ENCODE measurements around the gene FGFR4.

FGFR4 gene

DNA sequence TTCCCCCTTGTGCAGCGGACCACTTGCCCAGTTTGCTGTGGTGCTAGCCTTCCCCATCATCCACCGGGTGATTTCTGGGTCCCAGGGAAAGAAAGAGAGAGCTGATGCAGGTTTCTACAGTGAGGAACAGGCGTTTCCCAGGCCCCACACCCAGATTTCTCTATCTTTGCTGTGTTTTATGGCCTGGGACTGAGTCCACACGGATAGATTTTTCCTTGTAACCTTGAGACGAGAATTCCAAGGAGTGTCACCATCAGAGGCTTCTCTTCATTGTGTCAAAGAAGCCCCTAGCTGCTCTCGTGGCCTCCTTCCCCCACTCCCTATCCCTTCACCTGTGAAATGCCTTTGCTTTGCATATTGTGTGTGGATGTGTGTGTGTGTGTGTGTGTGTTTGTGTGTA, 21.2 kb upstream of the FGFR4 start:
- Histone ChIP-seq H3K4me1 (ENCODE audit: control insufficient read depth, insufficient read depth, low read length) (no peaks in the 10 kb centered on the region), H3K36me3 (ENCODE audit: control insufficient read depth, insufficient read depth, low read length) (peaks cover 44% of the 10 kb centered on the region), H3K27ac (ENCODE audit: low read depth, low read length) (no peak overlapping the region), H3K27me3 (ENCODE audit: control insufficient read depth, insufficient read depth, low read length) (no peaks in the 10 kb centered on the region), H3K9me3 (ENCODE audit: control insufficient read depth, insufficient read depth, low read depth, low read length) (no peaks in the 10 kb centered on the region), H3K9ac (ENCODE audit: low read length) (peak overlapping the region; percentile 42), H3K4me3 (ENCODE audit: low read depth, low read length) (no peak overlapping the region)

DNA sequence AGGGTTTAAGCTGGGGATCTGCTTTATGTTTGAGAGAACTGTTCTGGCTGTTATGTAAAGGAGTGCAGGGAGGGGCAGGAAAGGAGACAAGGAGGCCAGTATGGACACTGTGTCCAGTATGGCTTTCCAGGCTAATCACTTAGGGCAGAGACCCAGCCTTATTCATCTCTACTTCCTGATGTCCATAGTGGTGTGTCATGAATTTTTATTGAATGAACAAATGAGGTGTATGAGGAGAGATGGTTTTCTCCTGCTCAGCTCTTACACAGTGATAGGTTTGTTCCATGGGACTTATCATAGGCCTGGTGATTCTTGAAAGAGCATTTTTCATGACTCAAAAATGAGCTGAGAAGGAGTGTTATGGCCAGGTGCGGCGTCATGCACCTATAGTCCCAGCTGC, 20.5 kb upstream of the FGFR4 start:
- Histone ChIP-seq H3K4me1 (ENCODE audit: control insufficient read depth, insufficient read depth, low read length) (no peaks in the 10 kb centered on the region), H3K36me3 (ENCODE audit: control insufficient read depth, insufficient read depth, low read length) (peaks cover 44% of the 10 kb centered on the region), H3K9ac (ENCODE audit: low read length) (no peak overlapping the region), H3K4me3 (ENCODE audit: low read depth, low read length) (no peak overlapping the region), H3K9me3 (ENCODE audit: control insufficient read depth, insufficient read depth, low read depth, low read length) (no peaks in the 10 kb centered on the region), H3K27ac (ENCODE audit: low read depth, low read length) (no peak overlapping the region), H3K27me3 (ENCODE audit: control insufficient read depth, insufficient read depth, low read length) (no peaks in the 10 kb centered on the region)

DNA sequence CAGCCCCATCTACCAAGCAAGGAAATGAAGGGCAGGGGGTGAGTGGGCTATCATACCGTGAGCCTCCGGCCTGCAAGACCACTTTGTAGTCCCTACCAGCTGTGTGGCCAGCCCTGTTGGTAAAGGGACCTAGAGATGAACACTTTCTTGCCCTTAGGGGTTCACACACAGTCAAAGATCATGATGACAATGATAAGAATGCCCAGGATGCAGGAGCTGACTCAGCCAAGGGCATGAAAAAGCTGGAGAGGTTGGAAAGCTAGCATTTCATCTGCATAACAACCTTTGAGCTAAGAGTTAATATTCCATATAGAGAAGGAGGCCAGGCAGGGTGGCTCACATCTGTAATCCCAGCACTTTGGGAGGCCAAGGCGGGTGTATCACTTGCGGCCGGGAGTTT, 19.2 kb upstream of the FGFR4 start:
- Histone ChIP-seq H3K9ac (ENCODE audit: low read length) (no peak overlapping the region), H3K27me3 (ENCODE audit: control insufficient read depth, insufficient read depth, low read length) (no peaks in the 10 kb centered on the region), H3K36me3 (ENCODE audit: control insufficient read depth, insufficient read depth, low read length) (peaks cover 33% of the 10 kb centered on the region), H3K27ac (ENCODE audit: low read depth, low read length) (no peak overlapping the region), H3K9me3 (ENCODE audit: control insufficient read depth, insufficient read depth, low read depth, low read length) (no peaks in the 10 kb centered on the region), H3K4me3 (ENCODE audit: low read depth, low read length) (no peak overlapping the region), H3K4me1 (ENCODE audit: control insufficient read depth, insufficient read depth, low read length) (peaks cover 3% of the 10 kb centered on the region; the same call in 1 of the 2 replicates)

DNA sequence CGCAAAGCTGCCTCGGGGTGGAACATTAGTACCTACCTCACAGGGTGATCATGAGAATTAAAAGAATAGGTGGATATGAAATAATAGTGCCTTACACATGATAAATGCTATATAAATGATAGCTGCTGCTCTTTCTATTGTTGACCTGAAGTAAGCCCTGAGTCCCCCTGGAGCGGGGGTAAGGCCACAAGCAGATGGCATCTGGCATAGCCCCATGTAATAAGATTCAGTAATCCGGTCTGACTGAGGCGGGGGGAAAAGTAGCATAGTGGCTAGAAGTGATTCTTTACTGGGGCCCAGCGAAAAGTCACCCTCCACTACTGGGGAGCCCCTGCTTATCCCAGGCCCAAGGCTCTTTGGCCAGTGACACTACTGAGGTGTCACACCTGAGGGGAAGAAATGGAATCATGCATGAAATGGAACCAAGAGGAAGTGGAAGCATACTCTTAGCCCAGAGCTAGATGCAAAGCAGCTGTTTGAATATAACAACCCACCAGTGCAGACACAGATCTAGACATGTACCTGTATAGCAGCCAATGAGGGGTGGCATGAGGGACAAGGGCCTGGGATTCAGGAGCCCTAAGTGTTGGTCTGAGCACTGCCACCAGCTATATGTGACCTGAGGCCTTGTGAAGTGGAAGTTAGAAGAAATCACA, 16.1 kb upstream of the FGFR4 start:
- no peak overlapping the region for H3K27ac ChIP-seq (ENCODE audit: low read depth, low read length)
- H3K36me3 ChIP-seq (ENCODE audit: control insufficient read depth, insufficient read depth, low read length), result peaks cover 5% of the 10 kb centered on the region
- no peaks in the 10 kb centered on the region for H3K9me3 ChIP-seq (ENCODE audit: control insufficient read depth, insufficient read depth, low read depth, low read length)
- H3K27me3 ChIP-seq (ENCODE audit: control insufficient read depth, insufficient read depth, low read length), result no peaks in the 10 kb centered on the region
- H3K4me3 ChIP-seq (ENCODE audit: low read depth, low read length), result no peak overlapping the region
- H3K4me1 ChIP-seq (ENCODE audit: control insufficient read depth, insufficient read depth, low read length), result peaks cover 3% of the 10 kb centered on the region; the same call in 1 of the 2 replicates
- no peak overlapping the region for H3K9ac ChIP-seq (ENCODE audit: low read length)

DNA sequence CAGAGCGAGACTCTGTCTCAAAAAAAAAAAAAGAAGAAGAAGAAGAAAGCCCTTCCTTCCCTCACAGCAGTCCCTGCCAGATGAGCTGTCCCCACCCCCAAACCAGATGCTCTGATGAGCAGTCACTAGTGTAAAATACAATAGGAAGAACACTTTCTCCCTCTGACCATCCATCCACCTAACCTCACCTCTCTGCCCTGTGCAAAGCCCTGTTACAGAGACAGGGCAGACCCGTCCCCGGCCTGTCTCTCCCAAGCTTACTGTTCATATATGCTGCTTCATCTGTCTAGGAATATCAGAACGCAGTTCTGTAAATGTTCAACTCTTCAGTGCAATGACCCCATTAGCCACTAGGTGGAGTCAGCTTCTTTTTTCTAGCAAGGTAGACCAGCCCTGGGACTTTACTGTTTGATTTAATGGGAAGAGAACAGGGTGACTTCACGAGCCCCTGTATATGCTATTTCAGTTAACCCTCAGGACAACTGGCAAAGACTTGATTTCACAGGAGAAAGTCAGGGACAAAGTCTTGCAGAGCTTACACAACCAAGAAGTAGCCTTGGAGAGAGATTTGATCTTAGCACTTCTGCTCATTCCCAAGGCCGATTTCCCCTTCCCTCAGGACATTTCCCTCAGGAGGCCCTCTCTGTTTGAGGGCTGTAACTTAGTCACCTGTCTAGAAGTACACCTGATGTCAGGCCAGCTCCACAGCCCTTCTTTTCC, 14.9 kb upstream of the FGFR4 start:
- H3K9me3 ChIP-seq (ENCODE audit: control insufficient read depth, insufficient read depth, low read depth, low read length), result no peaks in the 10 kb centered on the region
- H3K27me3 ChIP-seq (ENCODE audit: control insufficient read depth, insufficient read depth, low read length), result no peaks in the 10 kb centered on the region
- H3K4me1 ChIP-seq (ENCODE audit: control insufficient read depth, insufficient read depth, low read length), result peaks cover 3% of the 10 kb centered on the region; the same call in 1 of the 2 replicates
- H3K36me3 ChIP-seq (ENCODE audit: control insufficient read depth, insufficient read depth, low read length), result no peaks in the 10 kb centered on the region
- H3K27ac ChIP-seq (ENCODE audit: low read depth, low read length), result no peak overlapping the region
- H3K9ac ChIP-seq (ENCODE audit: low read length), result no peak overlapping the region
- peak overlapping the region; percentile 27; the same call in 1 of the 2 replicates for H3K4me3 ChIP-seq (ENCODE audit: low read depth, low read length)

DNA sequence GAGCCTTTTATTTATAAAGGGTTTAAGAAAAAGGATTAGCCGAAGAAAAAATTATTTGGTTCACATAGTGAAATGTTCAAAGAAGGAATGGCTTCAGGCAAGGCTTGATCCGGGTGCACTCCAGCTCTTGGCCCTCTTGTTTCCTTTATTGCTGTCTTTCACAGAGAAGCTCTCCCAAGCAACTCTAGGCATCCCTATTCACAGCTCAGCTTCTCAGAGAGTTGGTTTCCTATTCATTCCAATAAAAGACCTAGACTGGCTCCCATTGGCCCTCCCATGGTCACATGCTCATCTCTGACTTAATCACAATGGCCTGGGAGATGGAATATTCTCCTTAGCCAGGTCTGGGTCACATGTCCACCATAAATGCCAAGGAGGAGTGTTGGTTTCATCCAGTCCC, 9.4 kb upstream of the FGFR4 start:
- no peak overlapping the region for H3K4me3 ChIP-seq (ENCODE audit: low read depth, low read length)
- H3K4me1 ChIP-seq (ENCODE audit: control insufficient read depth, insufficient read depth, low read length), result no peaks in the 10 kb centered on the region
- no peaks in the 10 kb centered on the region for H3K27me3 ChIP-seq (ENCODE audit: control insufficient read depth, insufficient read depth, low read length)
- no peak overlapping the region for H3K27ac ChIP-seq (ENCODE audit: low read depth, low read length)
- H3K36me3 ChIP-seq (ENCODE audit: control insufficient read depth, insufficient read depth, low read length), result no peaks in the 10 kb centered on the region
- no peaks in the 10 kb centered on the region for H3K9me3 ChIP-seq (ENCODE audit: control insufficient read depth, insufficient read depth, low read depth, low read length)
- no peak overlapping the region for H3K9ac ChIP-seq (ENCODE audit: low read length)

DNA sequence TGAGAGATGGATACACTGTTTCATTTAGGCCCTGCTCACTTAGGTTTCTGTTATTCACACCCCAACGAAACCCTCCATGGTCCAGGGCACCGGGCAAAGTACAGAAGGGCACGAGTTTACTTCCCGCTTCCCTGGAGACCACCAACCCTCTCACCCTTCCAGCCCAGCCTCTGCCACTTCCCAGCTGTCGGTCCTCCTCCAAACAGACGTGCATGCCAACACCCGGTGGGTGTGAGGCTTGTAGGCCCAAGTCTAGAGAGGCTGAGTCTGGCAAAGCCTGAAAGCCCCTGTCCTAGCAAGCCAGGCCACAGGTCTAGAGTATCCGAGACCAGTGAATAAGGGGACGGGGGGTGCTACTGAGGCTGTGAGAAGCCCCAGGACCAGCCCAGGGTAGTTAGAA, 7.1 kb upstream of the FGFR4 start:
- Histone ChIP-seq H3K27me3 (ENCODE audit: control insufficient read depth, insufficient read depth, low read length) (no peaks in the 10 kb centered on the region), H3K4me1 (ENCODE audit: control insufficient read depth, insufficient read depth, low read length) (peaks cover 3% of the 10 kb centered on the region; the same call in 1 of the 2 replicates), H3K9ac (ENCODE audit: low read length) (no peak overlapping the region), H3K27ac (ENCODE audit: low read depth, low read length) (no peak overlapping the region), H3K36me3 (ENCODE audit: control insufficient read depth, insufficient read depth, low read length) (no peaks in the 10 kb centered on the region), H3K4me3 (ENCODE audit: low read depth, low read length) (no peak overlapping the region), H3K9me3 (ENCODE audit: control insufficient read depth, insufficient read depth, low read depth, low read length) (no peaks in the 10 kb centered on the region)

DNA sequence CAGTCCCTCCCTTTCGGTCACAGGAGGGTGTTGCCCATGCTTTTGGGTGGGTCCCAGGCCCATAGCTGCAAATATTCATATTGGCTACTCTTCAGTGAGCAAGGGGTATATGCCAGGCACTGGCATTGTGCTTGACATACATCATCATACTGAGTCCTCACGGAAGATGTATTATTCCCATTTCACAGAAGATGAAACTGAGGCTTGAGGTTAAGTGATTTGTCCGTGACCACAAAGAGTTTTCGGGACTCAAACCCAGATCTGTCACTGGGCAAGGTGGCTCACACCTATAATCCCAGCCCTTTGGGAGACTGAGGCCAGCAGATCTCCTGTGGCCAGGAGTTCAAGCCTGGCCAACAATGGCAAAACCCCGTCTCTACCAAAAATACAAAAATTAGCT, 6.5 kb upstream of the FGFR4 start:
- Histone ChIP-seq H3K4me3 (ENCODE audit: low read depth, low read length) (no peak overlapping the region), H3K27ac (ENCODE audit: low read depth, low read length) (no peak overlapping the region), H3K9ac (ENCODE audit: low read length) (no peak overlapping the region), H3K9me3 (ENCODE audit: control insufficient read depth, insufficient read depth, low read depth, low read length) (no peaks in the 10 kb centered on the region), H3K4me1 (ENCODE audit: control insufficient read depth, insufficient read depth, low read length) (peaks cover 6% of the 10 kb centered on the region), H3K27me3 (ENCODE audit: control insufficient read depth, insufficient read depth, low read length) (no peaks in the 10 kb centered on the region), H3K36me3 (ENCODE audit: control insufficient read depth, insufficient read depth, low read length) (no peaks in the 10 kb centered on the region)

DNA sequence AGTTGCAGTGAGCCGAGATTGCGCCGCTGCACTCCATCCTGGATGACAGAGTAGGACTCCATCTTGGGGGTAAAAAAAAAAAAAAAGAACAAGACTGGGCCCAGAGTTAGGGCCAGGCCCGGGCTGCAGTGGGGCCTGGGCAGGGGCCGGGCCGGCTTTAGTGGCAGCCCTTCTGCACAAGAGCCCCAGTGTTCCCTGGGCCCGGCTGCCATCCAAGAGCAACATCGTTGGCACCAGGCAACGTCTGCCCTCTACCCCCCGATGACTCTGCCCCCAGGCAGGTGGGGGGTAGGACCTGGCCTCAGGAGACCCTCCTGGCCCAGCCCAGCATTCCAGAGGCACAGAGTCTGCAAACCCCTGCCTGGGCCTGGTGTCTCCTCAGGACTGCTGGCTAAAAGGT, 4.9 kb upstream of the FGFR4 start:
- Histone ChIP-seq H3K9me3 (ENCODE audit: control insufficient read depth, insufficient read depth, low read depth, low read length) (no peaks in the 10 kb centered on the region), H3K4me3 (ENCODE audit: low read depth, low read length) (no peak overlapping the region)

DNA sequence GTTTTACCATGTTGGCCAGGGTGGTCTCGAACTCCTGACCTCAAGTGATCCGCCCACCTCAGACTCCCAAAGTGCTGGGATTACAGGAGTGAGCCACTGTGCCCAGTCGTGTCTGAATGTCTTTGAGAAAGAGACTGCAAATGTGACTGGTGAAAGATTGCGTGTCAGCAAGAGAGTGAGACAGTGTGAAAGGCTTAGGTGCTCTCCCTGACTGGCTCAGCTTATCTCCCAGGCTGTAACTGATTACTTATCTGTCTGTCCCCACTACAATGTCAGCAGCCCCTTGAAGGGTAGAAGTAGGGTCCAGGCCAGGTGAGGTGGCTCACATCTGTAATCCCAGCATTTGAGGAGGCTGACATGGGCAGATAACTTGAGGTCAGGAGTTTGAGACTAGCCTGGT, 3.4 kb upstream of the FGFR4 start:
- no peaks in the 10 kb centered on the region for H3K9me3 ChIP-seq (ENCODE audit: control insufficient read depth, insufficient read depth, low read depth, low read length)
- H3K4me3 ChIP-seq (ENCODE audit: low read depth, low read length), result no peak overlapping the region
- H3K4me1 ChIP-seq (ENCODE audit: control insufficient read depth, insufficient read depth, low read length), result peaks cover 19% of the 10 kb centered on the region
- no peak overlapping the region for H3K27ac ChIP-seq (ENCODE audit: low read depth, low read length)
- no peak overlapping the region for H3K9ac ChIP-seq (ENCODE audit: low read length)
- H3K27me3 ChIP-seq (ENCODE audit: control insufficient read depth, insufficient read depth, low read length), result no peaks in the 10 kb centered on the region
- H3K36me3 ChIP-seq (ENCODE audit: control insufficient read depth, insufficient read depth, low read length), result no peaks in the 10 kb centered on the region

More for the DNA sequence above, 4.9 kb upstream of the FGFR4 start:
- H3K9ac ChIP-seq (ENCODE audit: low read length), result no peak overlapping the region
- no peaks in the 10 kb centered on the region for H3K36me3 ChIP-seq (ENCODE audit: control insufficient read depth, insufficient read depth, low read length)
- H3K27ac ChIP-seq (ENCODE audit: low read depth, low read length), result no peak overlapping the region
- peaks cover 17% of the 10 kb centered on the region for H3K4me1 ChIP-seq (ENCODE audit: control insufficient read depth, insufficient read depth, low read length)
- no peaks in the 10 kb centered on the region for H3K27me3 ChIP-seq (ENCODE audit: control insufficient read depth, insufficient read depth, low read length)

DNA sequence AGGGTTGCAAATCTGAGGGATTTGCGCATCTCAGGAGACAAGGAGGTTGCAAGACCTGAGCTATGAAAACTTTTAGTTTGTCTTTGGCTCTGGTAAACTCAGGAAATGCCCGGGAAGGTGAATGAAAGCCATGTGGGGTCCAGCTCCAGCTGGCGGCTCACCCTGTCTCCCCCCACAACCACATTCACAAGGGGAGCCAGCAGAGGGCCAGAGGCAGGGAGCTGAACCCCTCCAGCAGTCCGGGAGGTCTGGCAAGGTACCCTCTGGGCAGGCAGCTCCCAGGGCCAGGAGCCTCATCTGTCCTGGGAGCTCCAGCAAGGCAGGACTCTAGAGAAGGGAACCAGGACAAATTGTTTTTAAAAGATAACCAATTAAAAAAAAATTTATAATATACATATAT, 2.5 kb upstream of the FGFR4 start:
- H3K9ac ChIP-seq (ENCODE audit: low read length), result no peak overlapping the region

More for the DNA sequence above, 2.5 kb upstream of the FGFR4 start:
- Histone ChIP-seq H3K27ac (ENCODE audit: low read depth, low read length) (no peak overlapping the region), H3K4me3 (ENCODE audit: low read depth, low read length) (no peak overlapping the region), H3K9me3 (ENCODE audit: control insufficient read depth, insufficient read depth, low read depth, low read length) (no peaks in the 10 kb centered on the region), H3K36me3 (ENCODE audit: control insufficient read depth, insufficient read depth, low read length) (peaks cover 2% of the 10 kb centered on the region; the same call in 1 of the 2 replicates), H3K4me1 (ENCODE audit: control insufficient read depth, insufficient read depth, low read length) (peaks cover 20% of the 10 kb centered on the region), H3K27me3 (ENCODE audit: control insufficient read depth, insufficient read depth, low read length) (no peaks in the 10 kb centered on the region)
